Measurements from ENCODE around the gene HOXA4. TPM values are rescaled to one million over a fixed set of nuclear protein-coding genes. Genes with fewer than 3 reads are reported as not detected.

Gene HOXA4
- total RNA-seq (under 1 TPM in 1 of 2 experiments, not detected in 1; 0.19 TPM), polyA plus RNA-seq (under 1 TPM in 1 of 2 donors, not detected in 1; 0.30 TPM)

- peaks cover 40 to 48% of the 10 kb centered on the region in 2 donors for H3K27me3 Mint-ChIP-seq
- Histone ChIP-seq H3K36me3 (ENCODE audit: insufficient read depth, low read length) (no peaks in the 10 kb centered on the region), H3K4me1 (ENCODE audit: insufficient read depth, low read length) (peaks cover 6% of the 10 kb centered on the region), H3K27me3 (ENCODE audit: insufficient read depth, low read length) (peaks cover 6% of the 10 kb centered on the region), H3K27ac (ENCODE audit: low read depth, low read length) (peak within 1 kb of the TSS; percentile 23), H3K9me3 (ENCODE audit: control insufficient read depth in 1 of 2, low read length in 2 of 2) (no peaks in the 10 kb centered on the region), H3K4me3 (ENCODE audit: low read length in 2 of 2) (peak within 1 kb of the TSS; percentile 49)
- intact Hi-C loops (cut with micrococcal nuclease): no loop called here
- ChIA-PET POLR2A (ENCODE audit: partially characterized antibody) (interaction anchor here (0.7 to 1.9 kb wide), 5 partner anchors 20 to 268 kb away, joined by 3 to 6 read pairs (median 3); no protein-coding TSS in a partner anchor), CTCF (ENCODE audit: partially characterized antibody) (no interaction called here)
- no peaks in the 10 kb centered on the region for H3K4me1 Mint-ChIP-seq
- no peaks in the 10 kb centered on the region for H3K36me3 Mint-ChIP-seq
- DNase-seq: peak; percentile 48 to 84 (median 78)
- H3K9me3 Mint-ChIP-seq: no peaks in the 10 kb centered on the region
- H3K4me3 Mint-ChIP-seq: peak within 1 kb of the TSS; percentile 20 to 86 (median 77)
- H3K27ac Mint-ChIP-seq: peak within 1 kb of the TSS in 3 of 7 donors; percentile 29 to 69 (median 31)
These were observed at the start of gene HOXA4 for GRCh38 chr7:27130540-27131389. Gene HOXA4 (minus strand): TSS chr7:27130757. CDS start chr7:27130733, 24 bp downstream.

- ChIA-PET CTCF (ENCODE audit: partially characterized antibody) (interaction anchor here (0.6 to 4.4 kb wide), 23 partner anchors 9 to 1324 kb away, joined by 3 to 38 read pairs (median 5); partner anchors contain the start of gene HIBADH), POLR2A (ENCODE audit: partially characterized antibody) (interaction anchor here (0.6 kb wide), 1 partner anchor 9 kb away, joined by 4 read pairs; no protein-coding TSS in a partner anchor)
- Histone ChIP-seq H3K27ac (ENCODE audit: low read depth, low read length) (no peak overlapping the region), H3K36me3 (ENCODE audit: insufficient read depth, low read length) (no peaks in the 10 kb centered on the region), H3K9me3 (ENCODE audit: control insufficient read depth in 1 of 2, low read length in 2 of 2) (no peaks in the 10 kb centered on the region), H3K4me3 (ENCODE audit: low read length in 2 of 2) (no peak overlapping the region), H3K27me3 (ENCODE audit: insufficient read depth, low read length) (peaks cover 45% of the 10 kb centered on the region), H3K4me1 (ENCODE audit: insufficient read depth, low read length) (peaks cover 21% of the 10 kb centered on the region)
- Mint-ChIP-seq H3K4me3 (peak overlapping the region; percentile 9 to 79 (median 68)), H3K27me3 (peaks cover 57 to 71% of the 10 kb centered on the region in 2 donors), H3K4me1 (peaks cover 5 to 26% (median 12%) of the 10 kb centered on the region in 4 donors), H3K27ac (peak overlapping the region in 1 of 7 donors; percentile 68), H3K9me3 (peaks cover 0 to 6% (median 0%) of the 10 kb centered on the region in 8 donors), H3K36me3 (peaks cover 0 to 4% of the 10 kb centered on the region in 2 donors)
- DNase-seq: peak in 4 of 5 donors; percentile 49 to 63 (median 56)
- intact Hi-C loops (cut with micrococcal nuclease): loop anchor here (1.0 kb wide), 1 partner anchor 11 kb away; no protein-coding TSS in a partner anchor
These were observed 49.2 kb upstream of the HOXA4 start for GRCh38 chr7:27179503-27180430.

- H3K27me3 ChIP-seq (ENCODE audit: insufficient read depth, low read length): peaks cover 49% of the 10 kb centered on the region
- Mint-ChIP-seq H3K27me3 (peaks cover 57 to 72% of the 10 kb centered on the region in 2 donors), H3K9me3 (peaks cover 0 to 3% (median 0%) of the 10 kb centered on the region in 8 donors), H3K27ac (peak overlapping the region in 1 of 7 donors; percentile 68), H3K36me3 (peaks cover 0 to 4% of the 10 kb centered on the region in 2 donors), H3K4me3 (no peak overlapping the region), H3K4me1 (peaks cover 3 to 28% (median 9%) of the 10 kb centered on the region in 4 donors)
- H3K4me1 ChIP-seq (ENCODE audit: insufficient read depth, low read length): peaks cover 23% of the 10 kb centered on the region
- POLR2A ChIA-PET (ENCODE audit: partially characterized antibody): interaction anchor here (0.6 to 1.0 kb wide), 2 partner anchors 9 to 561 kb away, joined by 3 read pairs; no protein-coding TSS in a partner anchor
- H3K27ac ChIP-seq (ENCODE audit: low read depth, low read length): no peak overlapping the region
- H3K36me3 ChIP-seq (ENCODE audit: insufficient read depth, low read length): no peaks in the 10 kb centered on the region
- intact Hi-C loops (cut with micrococcal nuclease): loop anchor here (1.0 kb wide), 1 partner anchor 11 kb away; no protein-coding TSS in a partner anchor
- DNase-seq: no peak
- CTCF ChIA-PET (ENCODE audit: partially characterized antibody): interaction anchor here (0.6 to 4.4 kb wide), 21 partner anchors 8 to 1286 kb away, joined by 3 to 38 read pairs (median 5); partner anchors contain the start of genes HIBADH and HOXA3
- no peaks in the 10 kb centered on the region for H3K9me3 ChIP-seq (ENCODE audit: control insufficient read depth in 1 of 2, low read length in 2 of 2)
- no peak overlapping the region for H3K4me3 ChIP-seq (ENCODE audit: low read length in 2 of 2)
These were observed 48.5 kb upstream of the HOXA4 start for GRCh38 chr7:27179030-27179429.

- no peaks in the 10 kb centered on the region for H3K36me3 ChIP-seq (ENCODE audit: insufficient read depth, low read length)
- peaks cover 19% of the 10 kb centered on the region for H3K4me1 ChIP-seq (ENCODE audit: insufficient read depth, low read length)
- POLR2A ChIA-PET (ENCODE audit: partially characterized antibody): interaction anchor here (1.0 kb wide), 1 partner anchor 10 kb away, joined by 3 read pairs; no protein-coding TSS in a partner anchor
- CTCF ChIA-PET (ENCODE audit: partially characterized antibody): interaction anchor here (0.6 to 4.4 kb wide), 16 partner anchors 8 to 1285 kb away, joined by 3 to 38 read pairs (median 5); partner anchors contain the start of genes HIBADH and HOXA3
- Mint-ChIP-seq H3K27ac (no peak overlapping the region), H3K4me1 (peaks cover 2 to 24% (median 6%) of the 10 kb centered on the region in 4 donors), H3K9me3 (peaks cover 0 to 3% (median 0%) of the 10 kb centered on the region in 8 donors), H3K36me3 (peaks cover 0 to 4% of the 10 kb centered on the region in 2 donors), H3K27me3 (peaks cover 53 to 68% of the 10 kb centered on the region in 2 donors), H3K4me3 (no peak overlapping the region)
- H3K27me3 ChIP-seq (ENCODE audit: insufficient read depth, low read length): peaks cover 47% of the 10 kb centered on the region
- H3K4me3 ChIP-seq (ENCODE audit: low read length in 2 of 2): no peak overlapping the region
- DNase-seq: no peak
- H3K9me3 ChIP-seq (ENCODE audit: control insufficient read depth in 1 of 2, low read length in 2 of 2): no peaks in the 10 kb centered on the region
- no peak overlapping the region for H3K27ac ChIP-seq (ENCODE audit: low read depth, low read length)
- intact Hi-C loops (cut with micrococcal nuclease): no loop called here
These were observed 47.8 kb upstream of the HOXA4 start for GRCh38 chr7:27178366-27178765.

- POLR2A ChIA-PET (ENCODE audit: partially characterized antibody): interaction anchor here (1.0 to 1.1 kb wide), 2 partner anchors 11 to 21 kb away, joined by 3 read pairs; no protein-coding TSS in a partner anchor
- H3K4me1 Mint-ChIP-seq: peaks cover 2 to 24% (median 7%) of the 10 kb centered on the region in 4 donors
- no peak overlapping the region for H3K27ac ChIP-seq (ENCODE audit: low read depth, low read length)
- DNase-seq: no peak
- no peak overlapping the region for H3K4me3 Mint-ChIP-seq
- peaks cover 0 to 4% of the 10 kb centered on the region in 2 donors for H3K36me3 Mint-ChIP-seq
- CTCF ChIA-PET (ENCODE audit: partially characterized antibody): interaction anchor here (0.8 to 4.4 kb wide), 10 partner anchors 9 to 1285 kb away, joined by 3 to 38 read pairs (median 4); no protein-coding TSS in a partner anchor
- peaks cover 47% of the 10 kb centered on the region for H3K27me3 ChIP-seq (ENCODE audit: insufficient read depth, low read length)
- intact Hi-C loops (cut with micrococcal nuclease): no loop called here
- H3K36me3 ChIP-seq (ENCODE audit: insufficient read depth, low read length): no peaks in the 10 kb centered on the region
- peaks cover 0 to 3% (median 0%) of the 10 kb centered on the region in 8 donors for H3K9me3 Mint-ChIP-seq
- peak overlapping the region in 1 of 7 donors; percentile 22 for H3K27ac Mint-ChIP-seq
- H3K4me3 ChIP-seq (ENCODE audit: low read length in 2 of 2): no peak overlapping the region
- H3K9me3 ChIP-seq (ENCODE audit: control insufficient read depth in 1 of 2, low read length in 2 of 2): no peaks in the 10 kb centered on the region
- H3K4me1 ChIP-seq (ENCODE audit: insufficient read depth, low read length): peaks cover 19% of the 10 kb centered on the region
- H3K27me3 Mint-ChIP-seq: peaks cover 49 to 66% of the 10 kb centered on the region in 2 donors
These were observed 47.3 kb upstream of the HOXA4 start for GRCh38 chr7:27177795-27178320.
